ENCODE measurements around the gene C22orf15.

GRCh38 chr22:23804781-23805291, 42.0 kb downstream of the C22orf15 start:
- TF ChIP-seq, protein P1, sequence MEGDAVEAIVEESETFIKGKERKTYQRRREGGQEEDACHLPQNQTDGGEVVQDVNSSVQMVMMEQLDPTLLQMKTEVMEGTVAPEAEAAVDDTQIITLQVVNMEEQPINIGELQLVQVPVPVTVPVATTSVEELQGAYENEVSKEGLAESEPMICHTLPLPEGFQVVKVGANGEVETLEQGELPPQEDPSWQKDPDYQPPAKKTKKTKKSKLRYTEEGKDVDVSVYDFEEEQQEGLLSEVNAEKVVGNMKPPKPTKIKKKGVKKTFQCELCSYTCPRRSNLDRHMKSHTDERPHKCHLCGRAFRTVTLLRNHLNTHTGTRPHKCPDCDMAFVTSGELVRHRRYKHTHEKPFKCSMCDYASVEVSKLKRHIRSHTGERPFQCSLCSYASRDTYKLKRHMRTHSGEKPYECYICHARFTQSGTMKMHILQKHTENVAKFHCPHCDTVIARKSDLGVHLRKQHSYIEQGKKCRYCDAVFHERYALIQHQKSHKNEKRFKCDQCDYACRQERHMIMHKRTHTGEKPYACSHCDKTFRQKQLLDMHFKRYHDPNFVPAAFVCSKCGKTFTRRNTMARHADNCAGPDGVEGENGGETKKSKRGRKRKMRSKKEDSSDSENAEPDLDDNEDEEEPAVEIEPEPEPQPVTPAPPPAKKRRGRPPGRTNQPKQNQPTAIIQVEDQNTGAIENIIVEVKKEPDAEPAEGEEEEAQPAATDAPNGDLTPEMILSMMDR (IDR thresholded peaks at IDR 0.05; ENCODE audit: low read depth, low read length, missing input control): no peak
- TF ChIP-seq RAD21 (IDR thresholded peaks at IDR 0.05) (no peak), RXRA (IDR thresholded peaks at IDR 0.05) (no peak), REST (IDR thresholded peaks at IDR 0.05) (no peak), GABPA (IDR thresholded peaks at IDR 0.05 in 1 of 2, conservative IDR thresholded peaks at IDR 0.05 in 1 of 2) (no peak), ATF3 (IDR thresholded peaks at IDR 0.05) (no peak), TAF1 (conservative IDR thresholded peaks at IDR 0.05) (no peak), YY1 (IDR thresholded peaks at IDR 0.05) (no peak), SP1 (IDR thresholded peaks at IDR 0.05) (no peak), EGR1 (IDR thresholded peaks at IDR 0.05; ENCODE audit: low read depth in 2 of 2) (no peak), HNF4G (IDR thresholded peaks at IDR 0.05) (no peak), ZBTB33 (IDR thresholded peaks at IDR 0.05) (no peak), FOXA2 (IDR thresholded peaks at IDR 0.05) (no peak)
- TF ChIP-seq, protein P2, sequence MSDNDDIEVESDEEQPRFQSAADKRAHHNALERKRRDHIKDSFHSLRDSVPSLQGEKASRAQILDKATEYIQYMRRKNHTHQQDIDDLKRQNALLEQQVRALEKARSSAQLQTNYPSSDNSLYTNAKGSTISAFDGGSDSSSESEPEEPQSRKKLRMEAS (IDR thresholded peaks at IDR 0.05): no peak
